Pulmonary artery endothelial cell (primary cell): Measurements from ENCODE around the gene LINC01488. TPM values are rescaled to one million over a fixed set of nuclear protein-coding genes. Genes with fewer than 3 reads are reported as not detected.

Experiments
- DNase-seq: peaks from one replicate; pipeline ENCODE4 v3.0.0-alpha.2; 2011; ENCODE audit warnings: low read depth, low spot score
- total RNA-seq: library from RNA; depleted of rRNA; stranded (reverse); fragments of >200 nt; gene quantifications from 2 replicates; pipeline ENCODE4 v1.2.3, GENCODE V29; 2014

LINC01488 gene
- total RNA-seq, 1 donor from 2014 or later: not detected

GRCh38 chr11:69479591-69480271 is 1.7 kb upstream of the LINC01488 start:
- no peak for DNase-seq

GRCh38 chr11:69480547-69481392 is 693 bp upstream of the LINC01488 start:
- DNase-seq: no peak

DNA sequence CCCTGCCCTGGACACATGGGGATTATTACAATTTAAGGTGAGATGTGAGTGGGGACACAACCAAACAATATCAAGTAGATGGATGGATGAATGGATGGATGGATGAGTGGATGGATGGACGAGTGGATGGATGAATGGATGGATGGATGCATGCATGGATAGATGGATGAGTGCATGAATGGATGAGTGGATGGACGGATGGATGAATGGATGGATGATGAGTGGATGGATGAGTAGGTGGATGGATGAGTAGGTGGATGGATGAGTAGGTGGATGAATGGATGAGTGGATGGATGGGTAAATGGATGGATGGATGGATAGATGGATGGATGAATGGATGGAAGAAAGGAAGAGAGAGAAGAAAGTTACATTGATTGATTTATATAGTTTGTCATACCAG is 859 bp downstream of the LINC01488 start:
- DNase-seq: no peak

DNA sequence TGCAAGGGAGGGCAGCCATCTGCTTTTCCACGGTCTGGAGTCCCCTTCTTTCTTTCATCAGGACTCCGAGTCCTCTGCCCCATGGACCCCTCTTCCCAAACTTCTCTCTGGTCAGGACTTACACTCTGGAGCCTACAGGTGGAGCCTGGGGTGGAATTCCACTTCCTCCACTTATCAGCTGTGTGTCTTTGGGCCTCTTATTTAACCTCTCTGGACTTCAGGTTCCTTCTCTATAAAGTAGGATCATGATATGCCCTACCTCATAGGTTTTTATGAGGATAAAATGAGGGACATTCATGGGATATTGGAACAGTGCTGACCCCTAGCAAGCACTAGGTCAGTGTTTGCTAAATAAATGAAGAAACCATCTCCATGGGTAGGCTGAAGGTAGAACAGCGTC is 1.7 kb downstream of the LINC01488 start:
- no peak for DNase-seq

DNA sequence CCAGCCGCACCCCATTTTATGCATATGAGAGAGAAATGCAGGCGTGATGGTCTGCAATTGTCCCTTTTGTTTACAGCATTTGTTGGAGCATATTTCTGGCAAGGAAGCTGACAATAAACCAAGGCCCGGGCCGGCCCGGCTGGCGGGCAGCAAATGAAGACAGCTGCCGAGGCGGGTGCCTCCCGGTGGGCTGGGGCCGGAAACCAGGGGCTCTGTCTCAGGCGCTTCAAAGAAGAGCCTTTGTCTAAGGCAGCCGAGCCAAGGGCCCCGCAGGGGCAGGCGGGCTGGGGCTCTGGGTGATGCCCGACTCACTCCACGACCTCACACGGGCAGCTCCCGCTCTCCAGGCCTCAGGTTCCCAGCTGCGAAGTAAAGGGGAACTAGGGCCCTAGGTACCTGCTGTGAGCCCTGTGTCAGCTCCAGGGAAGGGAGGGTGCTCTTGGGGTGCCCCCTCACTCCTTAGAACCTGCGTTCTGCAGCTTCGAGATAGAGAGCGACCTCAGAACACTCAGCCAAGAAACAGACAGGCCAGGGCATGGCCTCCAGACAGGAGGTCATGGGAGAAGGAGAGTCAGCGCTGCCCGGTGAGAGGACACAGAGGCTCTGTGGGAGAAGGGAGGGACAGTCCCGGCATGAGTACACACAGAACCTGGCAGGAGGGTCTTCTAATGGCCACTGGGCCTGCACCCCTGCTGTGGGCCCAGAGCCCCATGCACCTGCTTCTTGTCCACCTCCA is 2.4 kb downstream of the LINC01488 start:
- no peak for DNase-seq

DNA sequence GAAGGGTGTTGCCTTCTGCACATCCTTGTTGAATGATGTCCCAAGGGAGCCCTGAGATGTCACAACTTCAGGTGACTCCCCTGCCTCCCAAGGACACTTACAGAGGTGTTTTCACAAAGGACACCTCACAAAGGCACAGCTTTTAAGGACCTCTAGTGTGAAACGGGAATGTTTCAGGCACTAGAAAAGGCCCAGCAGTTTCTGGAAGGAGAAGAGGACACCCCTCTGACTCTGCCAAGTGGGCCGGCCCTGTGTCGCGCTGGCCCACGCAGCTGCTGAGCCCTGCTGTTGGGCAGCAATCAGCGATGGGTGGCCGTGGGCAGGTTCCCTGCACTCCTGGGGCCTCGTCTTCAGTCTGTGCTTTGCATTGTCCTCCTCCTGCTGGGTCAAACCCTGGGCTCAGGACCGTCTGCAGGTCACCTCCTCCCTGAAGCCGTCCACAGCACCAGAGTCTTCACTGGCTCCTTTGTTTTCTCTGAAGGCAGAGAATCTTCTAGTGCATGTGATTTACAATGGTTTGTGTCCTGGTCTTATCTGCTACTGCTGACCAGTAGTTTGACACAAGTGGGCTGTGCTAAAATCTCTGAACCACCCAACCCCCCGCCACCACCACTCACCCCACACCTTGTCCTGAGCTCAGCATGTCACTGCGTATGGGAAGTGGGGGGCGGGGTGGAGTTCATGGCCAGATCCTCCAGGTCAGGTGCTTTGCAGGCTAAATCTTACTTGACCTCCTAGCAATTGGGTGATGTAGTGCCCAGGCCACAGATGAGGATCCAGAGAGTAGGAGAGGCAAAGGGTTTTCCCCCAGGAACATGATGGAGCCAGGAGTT is 3.2 kb downstream of the LINC01488 start:
- DNase-seq: no peak

- no peak for DNase-seq
Observed at GRCh38 chr11:69485337-69486041, 4.0 kb downstream of the LINC01488 start.

DNA sequence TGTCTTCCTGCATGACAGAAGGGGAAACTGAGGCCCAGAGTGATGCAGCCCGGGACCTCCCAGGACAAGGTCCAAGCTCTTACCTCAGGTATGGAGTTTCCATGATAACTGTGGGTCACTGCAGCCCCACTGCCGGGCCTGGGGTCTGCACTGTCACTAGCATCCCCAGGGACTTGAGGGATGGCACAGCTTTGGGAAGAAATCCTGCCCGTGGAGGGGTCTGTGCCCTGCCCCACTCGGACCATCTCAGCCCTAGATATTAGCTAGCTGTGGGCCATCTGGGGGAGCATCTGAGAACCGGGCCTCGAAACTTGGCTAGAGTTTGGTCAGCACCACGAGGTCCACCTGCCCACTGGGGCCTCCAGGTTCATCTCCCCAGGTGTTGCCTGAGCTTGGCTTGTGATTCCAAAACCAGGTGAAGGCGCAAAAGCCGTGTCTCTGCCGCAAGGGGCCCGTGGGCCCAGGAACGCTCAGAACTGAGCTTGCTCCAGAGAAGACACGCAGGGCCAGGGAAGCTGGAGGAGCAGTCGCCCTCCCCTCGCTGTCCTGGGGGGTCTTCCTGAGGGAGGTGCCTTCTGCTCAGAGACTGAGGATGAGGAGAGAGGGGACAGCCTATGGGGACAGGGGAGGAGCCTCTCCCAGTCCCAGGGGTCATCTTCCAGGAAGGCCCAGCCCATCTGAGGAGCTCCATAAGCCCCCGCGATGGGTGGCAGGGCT is 4.8 kb downstream of the LINC01488 start:
- DNase-seq: no peak

DNA sequence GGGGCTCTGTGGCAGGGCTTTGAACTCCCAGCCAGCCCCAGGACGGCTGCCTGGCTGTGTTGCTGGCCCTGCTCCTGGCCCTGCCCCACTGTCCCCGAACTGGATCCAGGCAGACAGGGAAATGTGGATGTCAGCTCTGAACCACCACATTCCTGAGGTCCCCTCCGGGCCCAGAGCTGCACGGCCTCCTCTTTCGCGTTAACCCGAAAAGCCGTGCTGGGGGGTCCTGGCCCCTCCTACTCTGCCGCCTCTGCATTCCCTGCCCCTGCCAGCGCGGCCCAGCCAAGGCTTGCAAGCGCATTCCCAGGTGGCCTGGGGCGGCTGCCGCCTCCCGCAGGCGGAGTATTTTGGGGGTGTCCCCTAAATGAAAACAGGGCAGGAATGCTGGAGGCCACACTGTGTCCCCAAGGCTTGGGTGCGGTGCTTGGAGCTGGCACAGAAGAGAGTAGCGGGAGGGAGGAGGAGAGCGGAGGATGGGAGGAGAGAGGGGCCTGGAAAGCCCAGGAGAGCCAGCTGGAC is 5.4 kb downstream of the LINC01488 start:
- DNase-seq: no peak

- no peak for DNase-seq
Observed at GRCh38 chr11:69487391-69487790, 5.9 kb downstream of the LINC01488 start.

DNA sequence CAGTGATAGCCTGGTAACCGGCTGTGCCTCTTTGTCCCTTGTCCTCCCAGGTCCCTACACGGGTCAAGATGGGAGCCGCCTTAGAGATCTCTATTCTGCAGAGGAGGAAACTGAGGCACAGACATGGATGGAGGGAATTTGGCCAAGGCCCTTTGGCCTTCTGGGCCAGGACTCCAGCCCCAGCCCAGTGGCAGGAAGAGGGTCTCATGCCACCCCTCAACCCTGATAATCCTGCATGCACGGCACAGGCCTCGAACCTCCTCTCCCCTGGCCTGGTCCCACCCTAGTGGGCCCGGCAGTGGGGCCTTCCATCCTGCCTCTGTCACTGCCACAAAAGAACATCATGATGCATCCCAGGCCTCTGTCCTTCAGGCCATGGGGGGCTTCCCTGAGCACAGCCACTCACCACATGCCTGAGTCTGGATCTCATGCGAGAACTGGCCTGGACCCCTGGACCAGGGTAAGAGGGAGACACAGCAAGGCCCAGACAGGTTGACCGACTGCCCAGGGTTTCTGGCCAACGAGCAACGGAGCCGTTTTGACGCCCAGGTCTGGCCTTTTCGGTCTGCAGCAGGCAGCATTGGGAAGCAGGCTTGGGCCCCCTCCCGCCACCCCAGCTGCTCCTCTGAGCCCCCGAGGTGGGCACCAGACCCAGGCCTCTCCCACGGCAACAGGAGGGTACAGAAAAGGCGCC is 6.5 kb downstream of the LINC01488 start:
- no peak for DNase-seq

GRCh38 chr11:69488543-69488940 is 7.1 kb downstream of the LINC01488 start:
- no peak for DNase-seq

- no peak for DNase-seq
Observed at GRCh38 chr11:69489031-69489745, 7.7 kb downstream of the LINC01488 start.

DNA sequence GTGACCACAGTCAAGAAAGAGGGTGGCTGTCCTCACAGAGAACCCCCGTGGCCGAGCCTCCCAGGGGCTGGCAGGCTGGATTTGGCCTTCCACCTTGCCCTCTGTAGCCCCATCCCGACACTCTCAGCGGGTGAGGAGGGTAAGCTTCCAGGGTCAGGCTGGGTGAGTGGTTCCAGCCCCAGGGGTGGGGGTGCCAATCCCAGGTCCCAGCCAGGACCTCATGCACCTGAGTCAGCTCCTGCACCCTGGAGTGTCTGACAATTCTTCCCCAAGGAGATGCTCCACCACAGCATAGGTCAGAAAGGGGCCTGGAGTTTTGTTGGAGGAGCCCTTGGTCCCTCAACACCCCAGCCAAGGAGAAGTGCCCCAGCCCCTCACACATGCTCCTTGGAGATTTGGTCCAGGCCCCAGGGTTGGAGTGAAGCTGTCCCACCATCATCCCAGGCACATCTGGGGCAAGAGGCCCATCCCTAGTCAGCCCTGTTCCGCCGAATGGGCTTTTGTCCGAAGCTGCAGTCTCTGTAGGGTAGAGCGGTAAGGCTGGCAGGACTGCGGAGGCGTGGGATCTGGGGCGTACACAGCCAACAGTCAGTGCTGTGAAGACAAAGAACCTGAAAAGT is 8.4 kb downstream of the LINC01488 start:
- no peak for DNase-seq

- no peak for DNase-seq
Observed at GRCh38 chr11:69490516-69490915, 9.1 kb downstream of the LINC01488 start.

- DNase-seq: no peak
Observed at GRCh38 chr11:69491071-69492031, 9.9 kb downstream of the LINC01488 start.
